Bronchial epithelial cell (primary cell): Measurements from ENCODE around the gene ADRA2C. TPM values are rescaled to one million over a fixed set of nuclear protein-coding genes. Genes with fewer than 3 reads are reported as not detected.

Source experiments
- DNase-seq: peaks from one replicate; pipeline ENCODE4 v3.0.0-alpha.2; 2010; ENCODE audit warnings: low read depth
- FAIRE-seq: peaks from 2 replicates; lab custom pipeline; 2011; peaks lifted over from hg19 to GRCh38; lab: Jason Lieb, UNC
- H3K27me3 ChIP-seq: 2 replicates; pipeline ENCODE4 v1.5.1; 2011; ENCODE audit warnings: low read length; ENCODE audit not compliant: control insufficient read depth, insufficient read depth
- H3K36me3 ChIP-seq: 2 replicates; pipeline ENCODE4 v1.5.1; 2011; ENCODE audit warnings: low read length; ENCODE audit not compliant: control insufficient read depth, insufficient read depth
- H3K4me3 ChIP-seq: 2 replicates; pipeline ENCODE4 v1.5.1; 2011; ENCODE audit warnings: mild to moderate bottlenecking, low read depth, low read length, control low read depth
- CTCF ChIP-seq: IDR thresholded peaks from 2 replicates; pipeline ENCODE4 v1.5.1; 2011; ENCODE audit warnings: mild to moderate bottlenecking, moderate library complexity, low read length, control low read depth, inconsistent platforms; ENCODE audit not compliant: insufficient read depth, severe bottlenecking
- total RNA-seq: library from RNA; depleted of rRNA; stranded (reverse); fragments of >200 nt; gene quantifications from 2 replicates; pipeline ENCODE4 v1.2.1, GENCODE V29; 2014

Gene ADRA2C
- total RNA-seq, 1 donor from 2014 or later: under 0.01 TPM

GRCh38 chr4:3773552-3774001 lies 7.4 kb downstream of the ADRA2C start:
- FAIRE-seq (no peak), DNase-seq (no peak)
- Histone ChIP-seq H3K36me3 (no peaks in the 10 kb centered on the region), H3K27me3 (peaks cover 2% of the 10 kb centered on the region), H3K4me3 (no peak overlapping the region)
- no peak for TF ChIP-seq CTCF

- H3K36me3 ChIP-seq: no peaks in the 10 kb centered on the region
- FAIRE-seq (no peak), DNase-seq (no peak)
- H3K4me3 ChIP-seq: no peak overlapping the region
- H3K27me3 ChIP-seq: no peaks in the 10 kb centered on the region
- TF ChIP-seq CTCF: no peak
Observed at GRCh38 chr4:3774253-3774883, 8.2 kb downstream of the ADRA2C start.

- DNase-seq: no peak
- no peak for FAIRE-seq
- no peaks in the 10 kb centered on the region for H3K27me3 ChIP-seq
- no peaks in the 10 kb centered on the region for H3K36me3 ChIP-seq
- H3K4me3 ChIP-seq: no peak overlapping the region
- no peak for TF ChIP-seq CTCF
Observed at GRCh38 chr4:3775005-3775404, 8.8 kb downstream of the ADRA2C start.

GRCh38 chr4:3775576-3775975 lies 9.4 kb downstream of the ADRA2C start:
- no peak for TF ChIP-seq CTCF
- FAIRE-seq: no peak
- no peaks in the 10 kb centered on the region for H3K36me3 ChIP-seq
- H3K4me3 ChIP-seq: no peak overlapping the region
- no peak for DNase-seq
- no peaks in the 10 kb centered on the region for H3K27me3 ChIP-seq

GRCh38 chr4:3776166-3777032 lies 10.2 kb downstream of the ADRA2C start:
- FAIRE-seq: no peak
- no peaks in the 10 kb centered on the region for H3K27me3 ChIP-seq
- DNase-seq: no peak
- no peak for TF ChIP-seq CTCF
- no peak overlapping the region for H3K4me3 ChIP-seq
- no peaks in the 10 kb centered on the region for H3K36me3 ChIP-seq
